SK-N-SH treated with all-trans-retinoic acid at 6 μM for 48 hours (cell line): ENCODE measurements around the gene ARG1.

Experiments used
- BACH2 ChIP-seq: fragments of 250-450 bp; sonication (Bioruptor Pico); IDR thresholded peaks from 2 replicates; pipeline ENCODE4 v1.9.0; 2021; ENCODE audit warnings: mild to moderate bottlenecking, borderline replicate concordance
- CSDC2 ChIP-seq: fragments of 250-450 bp; sonication (Bioruptor Pico); IDR thresholded peaks from 2 replicates; pipeline ENCODE4 v1.5.0; 2020; ENCODE audit warnings: mild to moderate bottlenecking, moderate library complexity
- ESRRG ChIP-seq: fragments of 250-450 bp; sonication (Bioruptor Pico); IDR thresholded peaks from 2 replicates; pipeline ENCODE4 v1.6.1; 2021; ENCODE audit warnings: mild to moderate bottlenecking
- ISL1 ChIP-seq: fragments of 250-450 bp; sonication (Bioruptor Pico); IDR thresholded peaks from 2 replicates; pipeline ENCODE4 v2.1.2; 2022; ENCODE audit warnings: mild to moderate bottlenecking, moderate library complexity
- OSR1 ChIP-seq: fragments of 250-450 bp; sonication (Bioruptor Pico); IDR thresholded peaks from 2 replicates; pipeline ENCODE4 v1.8.0; 2022; ENCODE audit warnings: moderate library complexity, mild to moderate bottlenecking, inconsistent platforms
- SNAI2 ChIP-seq: fragments of 250-450 bp; sonication (Bioruptor Pico); IDR thresholded peaks from 2 replicates; pipeline ENCODE4 v1.5.0; 2020; ENCODE audit warnings: mild to moderate bottlenecking, moderate library complexity
- TCF4 ChIP-seq: fragments of 250-450 bp; sonication (Bioruptor Pico); IDR thresholded peaks from 2 replicates; pipeline ENCODE4 v1.8.0; 2021; ENCODE audit warnings: mild to moderate bottlenecking, moderate library complexity, borderline replicate concordance
- TOX ChIP-seq: fragments of 250-450 bp; sonication (Bioruptor Pico); IDR thresholded peaks from 2 replicates; pipeline ENCODE4 v1.8.0; 2021; ENCODE audit warnings: mild to moderate bottlenecking, moderate library complexity, borderline replicate concordance
- ZC3H10 ChIP-seq: fragments of 250-450 bp; sonication (Bioruptor Pico); IDR thresholded peaks from 2 replicates; pipeline ENCODE4 v1.5.1; 2021; ENCODE audit warnings: mild to moderate bottlenecking, moderate library complexity
- ZFP30 ChIP-seq: fragments of 450-650 bp; formaldehyde crosslinking; IDR thresholded peaks from 2 replicates; pipeline ENCODE4 v1.5.0; 2022; ENCODE audit warnings: mild to moderate bottlenecking, moderate library complexity
- ZNF70 ChIP-seq: fragments of 450-650 bp; formaldehyde crosslinking; IDR thresholded peaks from 2 replicates; pipeline ENCODE4 v1.5.0; 2020; ENCODE audit warnings: mild to moderate bottlenecking, moderate library complexity
- TF ChIP-seq, protein P1 (sequence below): fragments of 250-450 bp; sonication (Bioruptor Pico); IDR thresholded peaks from 2 replicates; pipeline ENCODE4 v1.8.0; 2020; ENCODE audit warnings: mild to moderate bottlenecking, moderate library complexity, borderline replicate concordance
- TF ChIP-seq, protein P2 (sequence below): fragments of 250-450 bp; sonication (Bioruptor Pico); IDR thresholded peaks from 2 replicates; pipeline ENCODE4 v1.5.1; 2020; ENCODE audit warnings: low read depth, mild to moderate bottlenecking, moderate library complexity
- TF ChIP-seq, protein P3 (sequence below): fragments of 250-450 bp; sonication (Bioruptor Pico); IDR thresholded peaks from 2 replicates; pipeline ENCODE4 v1.5.0; 2020; ENCODE audit warnings: mild to moderate bottlenecking, moderate library complexity

DNA sequence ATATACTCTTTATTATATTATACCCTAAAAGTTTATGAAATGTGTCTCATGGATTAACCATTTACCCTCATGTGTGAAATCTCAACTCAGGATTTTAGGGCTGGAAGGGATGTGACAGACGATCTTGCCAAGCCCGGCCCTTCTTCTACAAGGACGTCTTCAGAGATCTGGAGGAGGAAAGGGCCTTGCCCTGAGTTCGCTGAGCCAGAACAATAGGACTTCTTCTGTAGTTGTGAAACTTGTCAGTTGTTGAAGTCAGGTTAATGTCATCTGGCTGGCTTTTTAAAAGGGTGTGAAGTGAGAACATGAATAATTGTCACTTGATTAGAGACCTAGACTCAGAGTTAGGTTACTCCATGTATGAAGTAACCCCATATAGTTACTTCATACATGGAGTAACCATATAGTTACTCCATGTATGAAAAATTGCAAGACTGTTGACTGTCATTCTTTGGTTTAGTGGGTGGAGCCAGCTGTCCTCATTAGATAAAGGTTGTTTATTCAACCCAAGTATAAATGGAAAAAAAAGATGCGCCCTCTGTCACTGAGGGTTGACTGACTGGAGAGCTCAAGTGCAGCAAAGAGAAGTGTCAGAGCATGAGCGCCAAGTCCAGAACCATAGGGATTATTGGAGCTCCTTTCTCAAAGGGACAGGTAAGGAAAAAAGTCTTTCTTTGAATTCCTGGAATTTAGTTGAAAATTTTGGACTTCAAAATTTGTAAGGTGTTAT is at the start of gene ARG1:
- TF ChIP-seq ISL1 (CRISPR knock-in tag) (no peak), ZNF70 (no peak), TCF4 (no peak), CSDC2 (CRISPR knock-in tag) (no peak), OSR1 (no peak), ZFP30 (CRISPR knock-in tag) (no peak), SNAI2 (no peak), ESRRG (no peak), TOX (CRISPR knock-in tag) (no peak), ZC3H10 (CRISPR knock-in tag) (no peak), BACH2 (CRISPR knock-in tag) (no peak)
- TF ChIP-seq, protein P1, sequence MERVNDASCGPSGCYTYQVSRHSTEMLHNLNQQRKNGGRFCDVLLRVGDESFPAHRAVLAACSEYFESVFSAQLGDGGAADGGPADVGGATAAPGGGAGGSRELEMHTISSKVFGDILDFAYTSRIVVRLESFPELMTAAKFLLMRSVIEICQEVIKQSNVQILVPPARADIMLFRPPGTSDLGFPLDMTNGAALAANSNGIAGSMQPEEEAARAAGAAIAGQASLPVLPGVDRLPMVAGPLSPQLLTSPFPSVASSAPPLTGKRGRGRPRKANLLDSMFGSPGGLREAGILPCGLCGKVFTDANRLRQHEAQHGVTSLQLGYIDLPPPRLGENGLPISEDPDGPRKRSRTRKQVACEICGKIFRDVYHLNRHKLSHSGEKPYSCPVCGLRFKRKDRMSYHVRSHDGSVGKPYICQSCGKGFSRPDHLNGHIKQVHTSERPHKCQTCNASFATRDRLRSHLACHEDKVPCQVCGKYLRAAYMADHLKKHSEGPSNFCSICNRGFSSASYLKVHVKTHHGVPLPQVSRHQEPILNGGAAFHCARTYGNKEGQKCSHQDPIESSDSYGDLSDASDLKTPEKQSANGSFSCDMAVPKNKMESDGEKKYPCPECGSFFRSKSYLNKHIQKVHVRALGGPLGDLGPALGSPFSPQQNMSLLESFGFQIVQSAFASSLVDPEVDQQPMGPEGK = no peak
- TF ChIP-seq, protein P2, sequence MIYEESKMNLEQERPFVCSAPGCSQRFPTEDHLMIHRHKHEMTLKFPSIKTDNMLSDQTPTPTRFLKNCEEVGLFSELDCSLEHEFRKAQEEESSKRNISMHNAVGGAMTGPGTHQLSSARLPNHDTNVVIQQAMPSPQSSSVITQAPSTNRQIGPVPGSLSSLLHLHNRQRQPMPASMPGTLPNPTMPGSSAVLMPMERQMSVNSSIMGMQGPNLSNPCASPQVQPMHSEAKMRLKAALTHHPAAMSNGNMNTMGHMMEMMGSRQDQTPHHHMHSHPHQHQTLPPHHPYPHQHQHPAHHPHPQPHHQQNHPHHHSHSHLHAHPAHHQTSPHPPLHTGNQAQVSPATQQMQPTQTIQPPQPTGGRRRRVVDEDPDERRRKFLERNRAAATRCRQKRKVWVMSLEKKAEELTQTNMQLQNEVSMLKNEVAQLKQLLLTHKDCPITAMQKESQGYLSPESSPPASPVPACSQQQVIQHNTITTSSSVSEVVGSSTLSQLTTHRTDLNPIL (CRISPR knock-in tag) = no peak
- TF ChIP-seq, protein P3, sequence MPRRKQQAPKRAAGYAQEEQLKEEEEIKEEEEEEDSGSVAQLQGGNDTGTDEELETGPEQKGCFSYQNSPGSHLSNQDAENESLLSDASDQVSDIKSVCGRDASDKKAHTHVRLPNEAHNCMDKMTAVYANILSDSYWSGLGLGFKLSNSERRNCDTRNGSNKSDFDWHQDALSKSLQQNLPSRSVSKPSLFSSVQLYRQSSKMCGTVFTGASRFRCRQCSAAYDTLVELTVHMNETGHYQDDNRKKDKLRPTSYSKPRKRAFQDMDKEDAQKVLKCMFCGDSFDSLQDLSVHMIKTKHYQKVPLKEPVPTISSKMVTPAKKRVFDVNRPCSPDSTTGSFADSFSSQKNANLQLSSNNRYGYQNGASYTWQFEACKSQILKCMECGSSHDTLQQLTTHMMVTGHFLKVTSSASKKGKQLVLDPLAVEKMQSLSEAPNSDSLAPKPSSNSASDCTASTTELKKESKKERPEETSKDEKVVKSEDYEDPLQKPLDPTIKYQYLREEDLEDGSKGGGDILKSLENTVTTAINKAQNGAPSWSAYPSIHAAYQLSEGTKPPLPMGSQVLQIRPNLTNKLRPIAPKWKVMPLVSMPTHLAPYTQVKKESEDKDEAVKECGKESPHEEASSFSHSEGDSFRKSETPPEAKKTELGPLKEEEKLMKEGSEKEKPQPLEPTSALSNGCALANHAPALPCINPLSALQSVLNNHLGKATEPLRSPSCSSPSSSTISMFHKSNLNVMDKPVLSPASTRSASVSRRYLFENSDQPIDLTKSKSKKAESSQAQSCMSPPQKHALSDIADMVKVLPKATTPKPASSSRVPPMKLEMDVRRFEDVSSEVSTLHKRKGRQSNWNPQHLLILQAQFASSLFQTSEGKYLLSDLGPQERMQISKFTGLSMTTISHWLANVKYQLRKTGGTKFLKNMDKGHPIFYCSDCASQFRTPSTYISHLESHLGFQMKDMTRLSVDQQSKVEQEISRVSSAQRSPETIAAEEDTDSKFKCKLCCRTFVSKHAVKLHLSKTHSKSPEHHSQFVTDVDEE (CRISPR knock-in tag) = no peak
